ENCODE results near the gene ARHGEF7.

The ARHGEF7 gene

GRCh38 chr13:111283457-111283856 lies 168.3 kb downstream of the ARHGEF7 start:
- DNase-seq: no peak

- no peak for DNase-seq
Observed at GRCh38 chr13:111283991-111284390, 168.9 kb downstream of the ARHGEF7 start.

- DNase-seq: no peak
Observed at GRCh38 chr13:111284565-111284964, 169.5 kb downstream of the ARHGEF7 start.

GRCh38 chr13:111286162-111286561 lies 171.1 kb downstream of the ARHGEF7 start:
- no peak for DNase-seq

GRCh38 chr13:111286749-111287148 lies 171.6 kb downstream of the ARHGEF7 start:
- no peak for DNase-seq

GRCh38 chr13:111287201-111287600 lies 172.1 kb downstream of the ARHGEF7 start:
- no peak for DNase-seq

GRCh38 chr13:111288276-111288675 lies 173.2 kb downstream of the ARHGEF7 start:
- DNase-seq: no peak

- DNase-seq: no peak
Observed at GRCh38 chr13:111289251-111289650, 174.1 kb downstream of the ARHGEF7 start.

- DNase-seq: no peak
Observed at GRCh38 chr13:111291908-111292307, 176.8 kb downstream of the ARHGEF7 start.

- no peak for DNase-seq
Observed at GRCh38 chr13:111292710-111293485, 177.8 kb downstream of the ARHGEF7 start.

GRCh38 chr13:111295886-111296285 lies 180.8 kb downstream of the ARHGEF7 start:
- peak; percentile 13 for DNase-seq

- no peak for DNase-seq
Observed at GRCh38 chr13:111296417-111296816, 181.3 kb downstream of the ARHGEF7 start.

GRCh38 chr13:111298214-111298975 lies 183.3 kb downstream of the ARHGEF7 start:
- DNase-seq: peak; percentile 33

- no peak for DNase-seq
Observed at GRCh38 chr13:111302045-111302726, 187.1 kb downstream of the ARHGEF7 start.

GRCh38 chr13:111303559-111303958 lies 188.4 kb downstream of the ARHGEF7 start:
- DNase-seq: no peak

GRCh38 chr13:111304041-111304544 lies 189.0 kb downstream of the ARHGEF7 start:
- DNase-seq: no peak

- no peak for DNase-seq
Observed at GRCh38 chr13:111304603-111305289, 189.6 kb downstream of the ARHGEF7 start.

GRCh38 chr13:111312944-111313590 lies 198.0 kb downstream of the ARHGEF7 start:
- DNase-seq: no peak

GRCh38 chr13:111313911-111314425 lies 198.9 kb downstream of the ARHGEF7 start:
- peak; percentile 24 for DNase-seq

GRCh38 chr13:111314852-111315251 lies 199.7 kb downstream of the ARHGEF7 start:
- no peak for DNase-seq

GRCh38 chr13:111315347-111315995 lies 200.4 kb downstream of the ARHGEF7 start:
- peak; percentile 33 for DNase-seq
